Panc1 (cell line): Measurements from ENCODE around the gene RBFOX1. TPM values are rescaled to one million over a fixed set of nuclear protein-coding genes. Genes with fewer than 3 reads are reported as not detected.

Source experiments
- ATAC-seq: fragments of 200-7000 bp; cut with Tn5 transposase; 2 replicates; pipeline ENCODE4 v1.9.1; 2020; ENCODE audit warnings: mild to moderate bottlenecking, moderate library complexity
- BruUV-seq: library from RNA; stranded (reverse); fragments of 400-500 nt; replicated peaks from 2 replicates; lab custom pipeline; 2021; lab: Mats Ljungman, UMichigan
- CTCF ChIA-PET: fragments of 300-600 bp; sonication (Branson Sonifier 250); formaldehyde crosslinking; loops from one replicate; lab custom pipeline; 2022; ENCODE audit warnings: antibody characterized with exemption; lab: Charles Lee
- POLR2A ChIA-PET: fragments of 300-600 bp; sonication (Branson Sonifier 250); formaldehyde crosslinking; loops from one replicate; lab custom pipeline; 2022; ENCODE audit warnings: antibody characterized with exemption; lab: Charles Lee
- DNase-seq: peaks from one replicate; pipeline ENCODE4 v3.0.0-alpha.2; 2010; ENCODE audit warnings: low read depth, low spot score
- H3K27ac ChIP-seq: 2 replicates; pipeline ENCODE4 v1.5.1; 2011; ENCODE audit warnings: mild to moderate bottlenecking, low read length, inconsistent platforms
- H3K27me3 ChIP-seq: fragments of 200-500 bp; sonication (Bioruptor generic); 2 replicates; pipeline ENCODE4 v1.6.0; 2014; ENCODE audit warnings: low read length, inconsistent platforms; ENCODE audit not compliant: control insufficient read depth, insufficient read depth
- H3K36me3 ChIP-seq: fragments of 200-500 bp; sonication (Bioruptor generic); 2 replicates; pipeline ENCODE4 v1.5.1; 2014; ENCODE audit warnings: inconsistent platforms, mild to moderate bottlenecking, low read length, moderate library complexity; ENCODE audit not compliant: control insufficient read depth, insufficient read depth
- H3K4me1 ChIP-seq: 2 replicates; pipeline ENCODE4 v1.5.1; 2011; ENCODE audit warnings: inconsistent platforms, mild to moderate bottlenecking, low read length, moderate library complexity; ENCODE audit not compliant: control insufficient read depth, insufficient read depth
- H3K4me3 ChIP-seq, 2 experiments: 2 replicates each; pipeline ENCODE4 v1.5.1; 2011 to 2012; ENCODE audit warnings: low read depth in 2 of 2, low read length in 2 of 2, mild to moderate bottlenecking in 2 of 2, inconsistent platforms in 1 of 2, moderate library complexity in 1 of 2
- H3K9me3 ChIP-seq: fragments of 200-500 bp; sonication (Bioruptor generic); 2 replicates; pipeline ENCODE4 v1.5.1; 2014; ENCODE audit warnings: low read depth, mild to moderate bottlenecking, inconsistent platforms, low read length, moderate library complexity; ENCODE audit not compliant: control insufficient read depth, insufficient read depth
- POLR2AphosphoS5 ChIP-seq: IDR thresholded peaks from 2 replicates; pipeline ENCODE4 v1.6.1; 2012; ENCODE audit warnings: mild to moderate bottlenecking, low read depth, low read length, moderate library complexity
- SIN3A ChIP-seq: IDR thresholded peaks from 2 replicates; pipeline ENCODE4 v1.6.1; 2012; ENCODE audit warnings: low read depth, mild to moderate bottlenecking, low read length, moderate library complexity, borderline replicate concordance; ENCODE audit not compliant: insufficient read depth
- TCF7L2 ChIP-seq: IDR thresholded peaks from 2 replicates; pipeline ENCODE4 v1.6.1; 2011; ENCODE audit warnings: mild to moderate bottlenecking, low read depth, low read length, inconsistent platforms
- in situ Hi-C: cut with HindIII; loops from 2 replicates; pipeline ENCODE4 v1.10.0; 2016; ENCODE audit warnings: low sequenced_read_pairs, low pct_unique_long_range_greater_than_20kb
- intact Hi-C: fragments of 100-400 bp; cut with micrococcal nuclease; formaldehyde crosslinking; loops from one replicate; pipeline ENCODE4 v1.10.0; 2022; ENCODE audit not compliant: unreplicated experiment
- total RNA-seq: library from RNA; stranded (reverse); gene quantifications from one replicate; pipeline ENCODE4 v1.2.1, GENCODE V29; 2021; ENCODE audit not compliant: unreplicated experiment
- TF ChIP-seq, protein P1 (sequence below): fragments of 450-650 bp; IDR thresholded peaks from 2 replicates; pipeline ENCODE4 v1.5.1; 2017; ENCODE audit warnings: mild to moderate bottlenecking
- TF ChIP-seq, protein P2 (sequence below), 2 experiments: IDR thresholded peaks; 2 replicates each; pipeline ENCODE4 v1.6.1; 2011 to 2012; ENCODE audit warnings: low read depth in 2 of 2, control low read depth in 1 of 2, low read length in 1 of 2, mild to moderate bottlenecking in 1 of 2, moderate library complexity in 1 of 2; ENCODE audit not compliant: insufficient read depth in 1 of 2

Gene RBFOX1
- total RNA-seq, 1 experiment from 2014 or later: not detected

DNA sequence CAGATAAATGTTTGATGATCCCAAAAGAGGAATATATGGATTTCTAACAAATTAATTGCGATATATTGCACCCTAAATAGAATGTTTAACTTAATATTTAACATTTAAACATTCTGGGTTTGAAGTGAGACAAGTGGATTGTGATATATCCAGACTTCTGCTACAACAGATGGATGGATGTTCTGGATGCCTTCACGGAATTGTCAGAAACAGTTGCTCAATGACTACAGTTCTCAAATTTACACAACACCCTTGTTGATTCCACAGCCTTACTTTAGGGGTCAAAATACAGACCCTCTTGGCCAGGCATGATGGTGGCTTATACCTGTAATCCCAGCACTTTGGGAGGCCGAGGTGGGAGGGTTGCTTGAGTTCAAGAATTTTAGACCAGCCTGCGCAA lies 250.8 kb downstream of the RBFOX1 start:
- H3K27me3 ChIP-seq: peaks cover 2% of the 10 kb centered on the region
- ChIA-PET POLR2A (no interaction called here), CTCF (no interaction called here)
- ATAC-seq (no peak), DNase-seq (no peak)
- no peak overlapping the region for H3K4me3 ChIP-seq
- H3K9me3 ChIP-seq: no peaks in the 10 kb centered on the region
- in situ Hi-C loops: no loop called here
- H3K36me3 ChIP-seq: no peaks in the 10 kb centered on the region
- intact Hi-C loops: no loop called here
- no TSS peak for BruUV-seq
- TF ChIP-seq, protein P1, sequence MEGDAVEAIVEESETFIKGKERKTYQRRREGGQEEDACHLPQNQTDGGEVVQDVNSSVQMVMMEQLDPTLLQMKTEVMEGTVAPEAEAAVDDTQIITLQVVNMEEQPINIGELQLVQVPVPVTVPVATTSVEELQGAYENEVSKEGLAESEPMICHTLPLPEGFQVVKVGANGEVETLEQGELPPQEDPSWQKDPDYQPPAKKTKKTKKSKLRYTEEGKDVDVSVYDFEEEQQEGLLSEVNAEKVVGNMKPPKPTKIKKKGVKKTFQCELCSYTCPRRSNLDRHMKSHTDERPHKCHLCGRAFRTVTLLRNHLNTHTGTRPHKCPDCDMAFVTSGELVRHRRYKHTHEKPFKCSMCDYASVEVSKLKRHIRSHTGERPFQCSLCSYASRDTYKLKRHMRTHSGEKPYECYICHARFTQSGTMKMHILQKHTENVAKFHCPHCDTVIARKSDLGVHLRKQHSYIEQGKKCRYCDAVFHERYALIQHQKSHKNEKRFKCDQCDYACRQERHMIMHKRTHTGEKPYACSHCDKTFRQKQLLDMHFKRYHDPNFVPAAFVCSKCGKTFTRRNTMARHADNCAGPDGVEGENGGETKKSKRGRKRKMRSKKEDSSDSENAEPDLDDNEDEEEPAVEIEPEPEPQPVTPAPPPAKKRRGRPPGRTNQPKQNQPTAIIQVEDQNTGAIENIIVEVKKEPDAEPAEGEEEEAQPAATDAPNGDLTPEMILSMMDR: no peak
- TF ChIP-seq, protein P2, sequence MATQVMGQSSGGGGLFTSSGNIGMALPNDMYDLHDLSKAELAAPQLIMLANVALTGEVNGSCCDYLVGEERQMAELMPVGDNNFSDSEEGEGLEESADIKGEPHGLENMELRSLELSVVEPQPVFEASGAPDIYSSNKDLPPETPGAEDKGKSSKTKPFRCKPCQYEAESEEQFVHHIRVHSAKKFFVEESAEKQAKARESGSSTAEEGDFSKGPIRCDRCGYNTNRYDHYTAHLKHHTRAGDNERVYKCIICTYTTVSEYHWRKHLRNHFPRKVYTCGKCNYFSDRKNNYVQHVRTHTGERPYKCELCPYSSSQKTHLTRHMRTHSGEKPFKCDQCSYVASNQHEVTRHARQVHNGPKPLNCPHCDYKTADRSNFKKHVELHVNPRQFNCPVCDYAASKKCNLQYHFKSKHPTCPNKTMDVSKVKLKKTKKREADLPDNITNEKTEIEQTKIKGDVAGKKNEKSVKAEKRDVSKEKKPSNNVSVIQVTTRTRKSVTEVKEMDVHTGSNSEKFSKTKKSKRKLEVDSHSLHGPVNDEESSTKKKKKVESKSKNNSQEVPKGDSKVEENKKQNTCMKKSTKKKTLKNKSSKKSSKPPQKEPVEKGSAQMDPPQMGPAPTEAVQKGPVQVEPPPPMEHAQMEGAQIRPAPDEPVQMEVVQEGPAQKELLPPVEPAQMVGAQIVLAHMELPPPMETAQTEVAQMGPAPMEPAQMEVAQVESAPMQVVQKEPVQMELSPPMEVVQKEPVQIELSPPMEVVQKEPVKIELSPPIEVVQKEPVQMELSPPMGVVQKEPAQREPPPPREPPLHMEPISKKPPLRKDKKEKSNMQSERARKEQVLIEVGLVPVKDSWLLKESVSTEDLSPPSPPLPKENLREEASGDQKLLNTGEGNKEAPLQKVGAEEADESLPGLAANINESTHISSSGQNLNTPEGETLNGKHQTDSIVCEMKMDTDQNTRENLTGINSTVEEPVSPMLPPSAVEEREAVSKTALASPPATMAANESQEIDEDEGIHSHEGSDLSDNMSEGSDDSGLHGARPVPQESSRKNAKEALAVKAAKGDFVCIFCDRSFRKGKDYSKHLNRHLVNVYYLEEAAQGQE (IDR thresholded peaks at IDR 0.05; ENCODE audit: insufficient read depth in 1 of 2, low read depth in 2 of 2, low read length in 1 of 2): no peak
- TF ChIP-seq TCF7L2 (no peak), POLR2AphosphoS5 (no peak), SIN3A (no peak)
- H3K4me1 ChIP-seq: no peaks in the 10 kb centered on the region
- H3K27ac ChIP-seq: no peak overlapping the region

DNA sequence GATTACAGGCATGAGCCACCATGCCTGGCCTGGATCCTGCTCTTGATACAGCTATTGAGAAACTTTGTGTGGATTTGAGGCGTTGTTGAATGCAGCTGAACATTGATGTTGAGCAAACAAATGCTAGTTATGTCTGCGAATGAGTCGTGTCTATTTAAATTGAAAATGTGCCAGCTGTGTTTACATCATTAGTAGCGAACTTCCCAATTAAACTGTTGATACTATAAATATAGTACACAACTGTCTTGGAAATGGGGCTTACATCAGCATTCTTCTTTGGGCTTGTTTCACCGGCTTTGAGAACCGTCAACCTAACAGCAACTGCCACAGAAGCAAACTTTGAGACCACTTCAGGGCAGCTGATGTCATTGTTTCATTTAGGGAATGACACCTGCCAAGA lies 251.9 kb downstream of the RBFOX1 start:
- Histone ChIP-seq H3K36me3 (no peaks in the 10 kb centered on the region), H3K9me3 (no peaks in the 10 kb centered on the region), H3K27me3 (peaks cover 2% of the 10 kb centered on the region; the same call in 1 of the 2 replicates), H3K4me1 (no peaks in the 10 kb centered on the region), H3K27ac (no peak overlapping the region), H3K4me3 (no peak overlapping the region)
- TF ChIP-seq SIN3A (no peak), POLR2AphosphoS5 (no peak), TCF7L2 (no peak)
- TF ChIP-seq, protein P1: no peak
- TF ChIP-seq, protein P2 (IDR thresholded peaks at IDR 0.05; ENCODE audit: insufficient read depth in 1 of 2, low read depth in 2 of 2, low read length in 1 of 2): no peak
- in situ Hi-C loops: no loop called here
- BruUV-seq: no TSS peak
- intact Hi-C loops: no loop called here
- CTCF ChIA-PET: no interaction called here
- POLR2A ChIA-PET: no interaction called here
- ATAC-seq (no peak), DNase-seq (no peak)
